ENCODE measurements around the gene SERPINI1. TPM values are rescaled to one million over a fixed set of nuclear protein-coding genes. Genes with fewer than 3 reads are reported as not detected.

SERPINI1 gene
- total RNA-seq, 1 experiment from 2014 or later, result 8.0 TPM

DNA sequence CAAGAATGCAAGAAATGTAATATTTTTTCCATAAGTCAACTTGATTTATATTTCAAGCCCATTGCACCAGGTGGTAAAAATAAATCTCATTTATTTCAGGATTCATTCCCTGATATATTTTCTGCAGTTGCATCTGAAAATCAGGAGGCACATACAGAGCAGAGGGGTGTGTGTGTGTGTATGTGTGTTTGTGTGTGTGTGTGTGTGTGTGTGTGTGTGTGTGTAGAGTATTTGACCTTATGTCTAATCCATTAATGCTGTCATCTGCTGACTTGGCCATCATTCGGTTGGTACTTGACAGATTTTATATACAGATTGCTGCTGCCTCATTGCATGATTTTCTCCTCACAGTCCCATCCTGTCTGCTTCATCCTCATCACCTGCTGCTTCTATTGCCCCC is 118.5 kb downstream of the SERPINI1 start:
- Histone ChIP-seq H3K9me3 (ENCODE audit: control insufficient read depth, insufficient read depth, low read depth, low read length) (no peaks in the 10 kb centered on the region), H3K4me1 (ENCODE audit: control insufficient read depth, insufficient read depth, low read length) (no peaks in the 10 kb centered on the region), H3K27ac (ENCODE audit: low read length) (no peak overlapping the region), H3K36me3 (ENCODE audit: control insufficient read depth, insufficient read depth, low read length) (no peaks in the 10 kb centered on the region), H3K4me3 (ENCODE audit: low read depth in 2 of 2, low read length in 2 of 2) (no peak overlapping the region), H3K27me3 (ENCODE audit: control insufficient read depth, insufficient read depth, low read length) (no peaks in the 10 kb centered on the region)
- POLR2A ChIA-PET, result no interaction called here
- ATAC-seq (no peak), DNase-seq (ENCODE audit: low read depth, low spot score) (no peak)
- CTCF ChIA-PET, result no interaction called here
- TF ChIP-seq, protein P1, sequence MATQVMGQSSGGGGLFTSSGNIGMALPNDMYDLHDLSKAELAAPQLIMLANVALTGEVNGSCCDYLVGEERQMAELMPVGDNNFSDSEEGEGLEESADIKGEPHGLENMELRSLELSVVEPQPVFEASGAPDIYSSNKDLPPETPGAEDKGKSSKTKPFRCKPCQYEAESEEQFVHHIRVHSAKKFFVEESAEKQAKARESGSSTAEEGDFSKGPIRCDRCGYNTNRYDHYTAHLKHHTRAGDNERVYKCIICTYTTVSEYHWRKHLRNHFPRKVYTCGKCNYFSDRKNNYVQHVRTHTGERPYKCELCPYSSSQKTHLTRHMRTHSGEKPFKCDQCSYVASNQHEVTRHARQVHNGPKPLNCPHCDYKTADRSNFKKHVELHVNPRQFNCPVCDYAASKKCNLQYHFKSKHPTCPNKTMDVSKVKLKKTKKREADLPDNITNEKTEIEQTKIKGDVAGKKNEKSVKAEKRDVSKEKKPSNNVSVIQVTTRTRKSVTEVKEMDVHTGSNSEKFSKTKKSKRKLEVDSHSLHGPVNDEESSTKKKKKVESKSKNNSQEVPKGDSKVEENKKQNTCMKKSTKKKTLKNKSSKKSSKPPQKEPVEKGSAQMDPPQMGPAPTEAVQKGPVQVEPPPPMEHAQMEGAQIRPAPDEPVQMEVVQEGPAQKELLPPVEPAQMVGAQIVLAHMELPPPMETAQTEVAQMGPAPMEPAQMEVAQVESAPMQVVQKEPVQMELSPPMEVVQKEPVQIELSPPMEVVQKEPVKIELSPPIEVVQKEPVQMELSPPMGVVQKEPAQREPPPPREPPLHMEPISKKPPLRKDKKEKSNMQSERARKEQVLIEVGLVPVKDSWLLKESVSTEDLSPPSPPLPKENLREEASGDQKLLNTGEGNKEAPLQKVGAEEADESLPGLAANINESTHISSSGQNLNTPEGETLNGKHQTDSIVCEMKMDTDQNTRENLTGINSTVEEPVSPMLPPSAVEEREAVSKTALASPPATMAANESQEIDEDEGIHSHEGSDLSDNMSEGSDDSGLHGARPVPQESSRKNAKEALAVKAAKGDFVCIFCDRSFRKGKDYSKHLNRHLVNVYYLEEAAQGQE (IDR thresholded peaks at IDR 0.05; ENCODE audit: insufficient read depth in 1 of 2, low read depth in 2 of 2, low read length in 1 of 2), result no peak
- TF ChIP-seq POLR2AphosphoS5 (IDR thresholded peaks at IDR 0.05; ENCODE audit: low read depth, low read length) (no peak), TCF7L2 (IDR thresholded peaks at IDR 0.05; ENCODE audit: low read depth, low read length) (no peak), SIN3A (IDR thresholded peaks at IDR 0.05; ENCODE audit: borderline replicate concordance, insufficient read depth, low read depth, low read length) (no peak)
- TF ChIP-seq, protein P2, sequence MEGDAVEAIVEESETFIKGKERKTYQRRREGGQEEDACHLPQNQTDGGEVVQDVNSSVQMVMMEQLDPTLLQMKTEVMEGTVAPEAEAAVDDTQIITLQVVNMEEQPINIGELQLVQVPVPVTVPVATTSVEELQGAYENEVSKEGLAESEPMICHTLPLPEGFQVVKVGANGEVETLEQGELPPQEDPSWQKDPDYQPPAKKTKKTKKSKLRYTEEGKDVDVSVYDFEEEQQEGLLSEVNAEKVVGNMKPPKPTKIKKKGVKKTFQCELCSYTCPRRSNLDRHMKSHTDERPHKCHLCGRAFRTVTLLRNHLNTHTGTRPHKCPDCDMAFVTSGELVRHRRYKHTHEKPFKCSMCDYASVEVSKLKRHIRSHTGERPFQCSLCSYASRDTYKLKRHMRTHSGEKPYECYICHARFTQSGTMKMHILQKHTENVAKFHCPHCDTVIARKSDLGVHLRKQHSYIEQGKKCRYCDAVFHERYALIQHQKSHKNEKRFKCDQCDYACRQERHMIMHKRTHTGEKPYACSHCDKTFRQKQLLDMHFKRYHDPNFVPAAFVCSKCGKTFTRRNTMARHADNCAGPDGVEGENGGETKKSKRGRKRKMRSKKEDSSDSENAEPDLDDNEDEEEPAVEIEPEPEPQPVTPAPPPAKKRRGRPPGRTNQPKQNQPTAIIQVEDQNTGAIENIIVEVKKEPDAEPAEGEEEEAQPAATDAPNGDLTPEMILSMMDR (IDR thresholded peaks at IDR 0.05), result no peak
- intact Hi-C loops (cut with micrococcal nuclease; ENCODE audit: unreplicated experiment) (no loop called here), in situ Hi-C loops (cut with HindIII; ENCODE audit: low pct_unique_long_range_greater_than_20kb, low sequenced_read_pairs) (no loop called here)
- no TSS peak for BruUV-seq (replicated peaks)

DNA sequence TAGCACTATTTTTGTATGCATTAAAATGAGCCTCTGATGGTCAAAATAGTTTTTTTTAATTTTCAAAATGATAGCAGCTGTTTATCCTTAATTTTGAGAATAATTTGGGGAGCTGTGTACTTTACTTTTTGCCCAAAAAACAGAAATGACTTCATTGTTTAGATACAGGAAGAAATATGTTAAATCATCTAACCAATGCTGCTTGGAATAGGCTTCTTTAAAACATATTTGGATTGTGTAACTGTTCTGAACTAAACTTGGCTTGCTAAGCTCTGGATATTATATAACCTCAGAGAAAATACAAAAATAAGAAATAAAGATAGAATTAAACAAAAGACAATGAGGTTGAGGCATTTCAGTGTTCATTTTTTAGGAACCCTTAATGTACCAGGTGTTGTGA is 119.3 kb downstream of the SERPINI1 start:
- in situ Hi-C loops (cut with HindIII; ENCODE audit: low pct_unique_long_range_greater_than_20kb, low sequenced_read_pairs) (no loop called here), intact Hi-C loops (cut with micrococcal nuclease; ENCODE audit: unreplicated experiment) (no loop called here)
- Histone ChIP-seq H3K36me3 (ENCODE audit: control insufficient read depth, insufficient read depth, low read length) (no peaks in the 10 kb centered on the region), H3K27me3 (ENCODE audit: control insufficient read depth, insufficient read depth, low read length) (no peaks in the 10 kb centered on the region), H3K27ac (ENCODE audit: low read length) (no peak overlapping the region), H3K4me1 (ENCODE audit: control insufficient read depth, insufficient read depth, low read length) (no peaks in the 10 kb centered on the region), H3K9me3 (ENCODE audit: control insufficient read depth, insufficient read depth, low read depth, low read length) (no peaks in the 10 kb centered on the region), H3K4me3 (ENCODE audit: low read depth in 2 of 2, low read length in 2 of 2) (no peak overlapping the region)
- POLR2A ChIA-PET, result no interaction called here
- CTCF ChIA-PET, result no interaction called here
- no TSS peak for BruUV-seq (replicated peaks)
- ATAC-seq (no peak), DNase-seq (ENCODE audit: low read depth, low spot score) (no peak)
- no peak for TF ChIP-seq SIN3A (IDR thresholded peaks at IDR 0.05; ENCODE audit: borderline replicate concordance, insufficient read depth, low read depth, low read length)
- TF ChIP-seq, protein P2 (IDR thresholded peaks at IDR 0.05), result no peak
- TF ChIP-seq POLR2AphosphoS5 (IDR thresholded peaks at IDR 0.05; ENCODE audit: low read depth, low read length), result no peak
- TF ChIP-seq TCF7L2 (IDR thresholded peaks at IDR 0.05; ENCODE audit: low read depth, low read length), result no peak
- TF ChIP-seq, protein P1 (IDR thresholded peaks at IDR 0.05; ENCODE audit: insufficient read depth in 1 of 2, low read depth in 2 of 2, low read length in 1 of 2), result no peak
